NOMO-1 treated with dmso at 0.1 percent for 144 hours (cell line): ENCODE data around the gene MED8.
"Not testable (repeated sequence)": the region's sequence is repeated elsewhere in the genome, so short reads cannot be mapped to it uniquely, and the experiment has no call there.

Experiments used
- DNase-seq: peaks from one replicate; lab custom pipeline; 2025; ENCODE audit not compliant: unreplicated experiment; lab: John Stamatoyannopoulos, UW

Gene MED8

DNA sequence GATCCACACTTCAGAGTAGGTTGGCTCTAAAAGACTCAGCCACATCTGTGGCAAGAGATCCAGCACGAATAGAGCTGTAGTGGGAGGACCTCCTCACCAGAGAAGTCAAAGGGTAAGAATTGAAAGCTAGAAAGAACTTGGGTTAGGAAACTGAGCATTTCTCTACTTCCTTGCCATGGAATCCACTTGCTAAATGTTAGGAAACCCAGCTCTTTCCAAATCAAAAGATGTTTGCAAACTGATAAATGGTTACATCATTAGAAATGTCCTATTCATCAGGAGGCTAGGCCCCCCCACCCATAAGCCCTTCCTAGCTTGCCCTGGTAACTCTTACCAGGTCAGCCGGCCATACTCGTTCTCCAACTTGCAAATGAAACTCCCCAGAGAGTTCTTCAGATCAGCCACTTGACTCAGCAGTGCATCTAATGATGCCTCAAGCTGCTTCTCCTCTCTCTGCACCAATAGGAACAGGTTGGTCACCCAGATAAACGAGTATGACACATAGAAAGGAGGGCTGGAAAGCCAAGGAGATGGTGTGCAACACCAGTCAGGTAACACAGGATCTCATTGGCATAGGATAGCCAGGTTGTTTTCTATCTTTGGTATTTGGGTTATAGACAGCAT, 1.5 kb downstream of the MED8 start:
- DNase-seq, result no peak

DNA sequence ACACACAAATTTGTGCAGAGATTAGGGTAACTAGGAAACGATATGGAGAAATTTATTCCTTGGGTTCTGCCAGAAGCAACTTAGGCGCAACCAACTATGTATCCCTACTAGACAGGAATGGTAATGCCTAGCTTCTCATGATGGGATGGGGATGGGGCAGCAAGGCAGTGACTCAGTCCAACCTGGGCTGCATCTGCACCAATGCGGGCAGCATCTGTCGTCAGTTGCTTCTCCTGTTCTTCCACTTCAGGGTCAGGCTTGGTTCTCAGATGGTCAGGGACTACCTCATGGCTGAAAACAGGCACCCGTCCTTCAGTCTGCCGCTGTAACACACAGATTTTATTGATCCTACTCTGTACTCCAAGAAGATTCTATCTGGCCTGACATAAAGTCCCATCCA, 2.9 kb downstream of the MED8 start:
- no peak for DNase-seq

DNA sequence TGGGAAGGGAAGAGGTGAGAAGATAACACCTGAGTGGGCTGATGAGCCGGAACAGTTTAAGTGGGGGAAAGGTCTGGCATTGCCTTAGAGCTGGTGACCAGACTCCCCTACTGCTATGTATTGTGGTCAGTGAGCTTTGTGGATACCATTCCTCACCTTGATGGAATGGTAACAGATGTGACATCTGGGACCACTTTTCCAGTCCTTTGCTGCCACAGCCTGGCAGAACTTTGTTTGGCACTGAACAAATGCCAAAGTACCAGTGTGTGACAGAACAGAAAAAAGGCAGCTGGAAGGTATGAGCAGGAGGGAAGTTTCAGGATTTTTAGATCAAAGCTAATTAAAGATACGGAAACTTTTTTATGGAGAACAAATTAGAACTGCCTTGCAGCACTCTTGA, 6.2 kb downstream of the MED8 start:
- no peak for DNase-seq

DNA sequence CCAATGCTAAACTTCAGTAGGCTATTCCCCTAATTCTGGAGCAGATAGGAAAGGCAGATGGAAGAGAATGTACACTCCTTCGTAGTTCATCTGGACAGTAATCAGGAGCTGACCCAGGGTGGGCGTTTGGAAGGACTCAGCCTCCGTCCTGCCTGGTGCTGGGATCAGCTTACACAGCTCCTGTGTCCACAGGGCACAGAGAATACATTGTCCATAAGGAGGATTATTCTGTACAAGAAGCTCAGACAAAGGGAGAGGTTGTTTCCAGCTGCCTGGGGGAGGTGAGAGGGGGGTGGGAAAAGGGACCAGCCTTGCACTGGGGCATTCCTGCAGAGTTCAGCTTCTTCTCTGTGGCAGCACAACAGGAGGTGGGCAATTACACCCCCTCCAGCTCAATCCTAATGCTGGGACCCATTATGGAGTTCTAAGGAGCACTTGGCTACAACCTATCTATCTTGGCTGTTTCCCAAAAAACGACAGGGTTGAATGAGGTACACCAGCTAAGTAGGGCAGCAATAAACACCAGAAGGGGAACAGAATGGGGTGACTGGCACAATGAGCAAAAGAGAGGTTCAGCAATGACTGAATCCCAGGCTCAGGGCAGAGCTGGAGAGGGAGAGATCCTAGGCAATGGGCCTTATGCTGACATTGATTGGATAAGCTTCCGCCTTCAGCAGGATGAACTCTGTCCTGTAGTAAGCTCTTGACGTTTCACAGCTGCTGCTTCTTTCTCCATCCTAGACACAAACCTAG, 7.4 kb downstream of the MED8 start:
- DNase-seq, result no peak

DNA sequence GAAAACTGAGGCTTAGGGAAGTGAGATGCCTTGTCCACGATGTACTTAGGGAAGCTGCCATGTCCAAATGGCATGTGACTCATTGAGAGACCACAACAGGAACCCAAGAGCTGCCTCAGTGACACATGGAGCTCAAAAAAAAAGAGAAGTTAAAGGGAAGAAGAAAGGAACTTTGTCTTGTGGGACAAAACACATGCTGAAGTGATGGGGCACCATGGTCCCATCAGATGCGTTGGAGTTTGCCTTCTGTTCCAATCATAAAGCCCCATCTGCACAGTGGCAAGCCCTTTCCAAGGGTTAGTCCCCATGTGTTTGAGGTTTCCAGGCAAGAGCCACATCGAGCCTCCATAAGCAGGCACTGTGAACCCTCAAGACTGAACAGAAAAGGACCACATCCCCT, 8.0 kb downstream of the MED8 start:
- DNase-seq, result peak; percentile 41

DNA sequence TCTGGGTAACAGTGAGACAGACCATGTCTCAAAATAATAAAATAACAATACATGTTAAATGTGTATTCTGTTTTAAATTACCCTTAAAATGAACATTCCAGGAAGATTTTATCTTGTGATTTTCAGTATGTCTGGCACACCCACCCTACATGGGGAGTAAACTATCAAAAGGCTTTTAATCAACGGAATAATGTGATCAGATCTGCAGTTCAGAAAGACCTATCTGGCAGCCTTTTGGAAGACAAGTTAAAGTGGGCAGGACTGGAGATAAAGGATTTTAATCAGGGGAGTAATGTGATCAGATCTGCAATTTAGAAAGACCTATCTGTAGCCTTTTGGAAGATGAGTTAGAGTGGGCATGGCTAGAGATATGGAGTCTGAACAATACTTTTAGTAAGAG, 10.1 kb downstream of the MED8 start:
- no peak for DNase-seq

DNA sequence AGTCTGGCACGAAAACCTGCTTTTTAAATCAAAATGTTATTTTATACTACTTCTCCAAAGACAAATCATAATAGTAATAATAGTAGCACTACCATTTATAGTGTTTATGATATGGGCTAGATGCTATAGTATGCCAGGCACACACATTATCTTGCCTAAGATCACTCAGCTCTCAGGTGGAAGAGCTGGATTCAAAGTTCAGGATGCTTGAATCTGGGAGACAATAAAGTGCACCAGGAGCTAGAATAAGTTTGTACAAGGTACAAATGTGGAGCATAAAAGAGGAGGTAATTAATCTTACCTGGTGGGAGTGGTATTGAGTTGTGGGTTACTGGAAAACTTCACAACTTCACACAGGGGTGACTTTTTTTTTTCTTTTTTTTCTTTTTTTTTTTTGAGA, 11.8 kb downstream of the MED8 start:
- DNase-seq, result no peak

DNA sequence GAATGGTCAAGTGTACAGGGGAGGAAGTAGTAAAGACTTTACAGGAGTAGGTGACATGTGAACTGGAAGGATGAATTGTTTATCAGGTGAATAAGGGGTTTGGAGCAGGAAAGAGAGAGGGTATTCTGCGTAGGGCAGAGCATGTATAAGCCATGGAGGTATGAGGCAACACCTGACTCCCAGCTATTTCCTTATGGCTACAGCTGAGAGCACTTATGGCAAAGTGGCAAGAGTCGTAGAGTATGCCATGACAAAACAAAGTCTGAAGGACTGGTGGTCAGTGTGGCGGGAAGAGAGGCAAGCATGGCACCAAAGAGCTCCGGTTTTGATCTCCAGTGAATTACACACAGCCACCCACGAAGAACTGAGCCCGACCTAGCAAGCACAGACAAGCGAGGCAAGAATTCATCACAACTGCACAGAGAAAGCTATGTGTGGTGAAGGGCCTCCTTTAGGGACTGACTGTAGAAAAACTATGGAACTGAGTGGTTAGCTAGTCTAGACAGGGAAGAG, 12.8 kb downstream of the MED8 start:
- no peak for DNase-seq

DNA sequence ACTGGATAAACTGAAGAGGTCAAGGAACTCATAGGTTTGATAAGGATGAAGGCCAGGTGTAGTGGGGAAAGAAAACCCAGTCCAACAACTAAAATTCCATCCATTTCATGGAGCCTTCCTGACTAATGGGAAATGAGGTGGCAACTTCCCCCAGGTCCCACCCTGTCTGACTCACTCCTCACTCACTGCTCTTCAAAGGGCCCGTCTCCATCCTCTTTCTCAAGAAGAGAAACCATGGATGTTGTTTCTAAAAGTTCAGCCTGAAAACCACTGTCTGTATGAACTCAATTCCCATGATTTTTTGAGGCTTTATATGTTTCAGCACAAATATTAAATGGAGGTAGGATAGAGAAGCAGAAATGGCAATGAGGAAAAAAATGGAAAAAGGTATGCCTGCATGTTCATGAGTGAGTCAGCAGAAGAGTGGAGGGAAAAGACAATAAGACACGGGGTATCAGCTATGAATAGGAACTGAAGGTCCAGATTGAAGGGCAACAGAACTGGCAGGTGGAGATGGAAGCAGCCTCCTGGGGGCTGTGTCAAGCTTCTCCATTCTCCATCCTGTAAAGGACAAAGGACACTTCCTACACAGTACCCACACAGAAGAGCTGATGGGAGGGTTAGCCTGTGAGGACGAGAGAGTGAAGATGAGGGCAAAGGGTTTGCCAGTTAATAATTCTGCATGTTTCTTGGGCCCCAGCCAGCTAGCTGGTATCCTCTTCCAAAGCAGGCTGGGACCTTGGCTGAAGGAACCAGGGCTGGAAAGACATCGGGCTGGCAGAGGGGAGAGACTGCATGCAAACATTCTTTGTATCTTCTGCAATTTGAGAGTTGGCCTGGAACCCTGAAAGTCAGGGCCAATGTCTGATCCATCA, 16.3 kb downstream of the MED8 start:
- no peak for DNase-seq

DNA sequence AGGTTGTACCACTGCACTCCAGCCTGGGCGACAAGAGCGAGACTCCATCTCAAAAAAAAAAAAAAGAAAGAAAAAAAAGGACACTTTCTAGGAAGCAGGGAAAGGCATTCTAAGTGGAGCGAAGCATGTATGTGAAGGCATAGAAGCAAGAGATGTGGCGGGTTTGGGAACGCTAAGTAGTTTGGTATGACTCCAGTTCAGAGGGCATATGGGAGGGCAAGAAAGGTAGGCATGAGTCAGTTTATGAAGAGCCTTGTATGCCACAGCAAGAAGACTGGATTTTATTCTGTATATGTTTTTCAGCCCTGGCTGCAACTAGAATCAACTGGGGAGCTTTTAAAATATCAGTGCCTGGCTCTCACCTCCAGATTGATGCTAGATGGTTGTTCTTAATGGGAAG, 17.4 kb downstream of the MED8 start:
- no peak for DNase-seq

DNA sequence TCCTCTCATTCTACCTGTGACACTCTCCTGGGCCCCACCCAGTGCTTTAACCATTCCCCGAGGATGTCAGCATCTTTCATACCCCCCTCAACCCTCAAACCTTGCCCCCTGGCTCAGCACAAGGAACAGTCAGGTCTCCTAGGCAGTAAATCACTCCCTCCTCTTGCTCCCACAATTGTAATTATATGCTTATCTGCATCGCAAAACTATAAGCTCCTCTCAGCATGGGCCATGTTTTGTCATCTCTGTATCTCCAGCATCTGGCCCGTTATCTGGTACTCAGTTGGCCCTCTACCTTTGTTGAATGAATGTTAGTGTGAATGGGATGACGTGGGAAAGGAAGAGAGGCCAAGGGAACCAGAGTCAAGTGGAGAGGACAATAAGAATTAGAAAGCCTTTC, 19.0 kb downstream of the MED8 start:
- DNase-seq, result no peak

DNA sequence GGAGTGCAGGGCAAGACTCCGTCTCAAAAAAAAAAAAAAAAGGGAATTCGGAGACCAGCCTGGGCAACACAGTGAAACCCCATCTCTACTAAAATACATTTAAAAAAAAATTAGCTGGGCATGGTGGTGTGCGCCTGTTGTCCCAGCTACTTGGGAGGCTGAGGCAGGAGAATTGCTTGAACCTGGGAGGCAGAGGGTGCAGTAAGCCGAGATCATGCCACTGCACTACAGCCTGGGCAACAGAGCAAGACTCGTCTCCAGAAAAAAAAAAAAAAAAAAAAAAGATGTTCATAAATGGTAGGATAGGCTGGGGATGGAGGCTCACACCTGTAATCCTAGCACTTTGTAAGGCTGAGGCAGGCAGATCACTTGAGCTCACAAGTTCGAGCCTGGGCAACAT, 19.8 kb downstream of the MED8 start:
- DNase-seq, result not testable (repeated sequence)

DNA sequence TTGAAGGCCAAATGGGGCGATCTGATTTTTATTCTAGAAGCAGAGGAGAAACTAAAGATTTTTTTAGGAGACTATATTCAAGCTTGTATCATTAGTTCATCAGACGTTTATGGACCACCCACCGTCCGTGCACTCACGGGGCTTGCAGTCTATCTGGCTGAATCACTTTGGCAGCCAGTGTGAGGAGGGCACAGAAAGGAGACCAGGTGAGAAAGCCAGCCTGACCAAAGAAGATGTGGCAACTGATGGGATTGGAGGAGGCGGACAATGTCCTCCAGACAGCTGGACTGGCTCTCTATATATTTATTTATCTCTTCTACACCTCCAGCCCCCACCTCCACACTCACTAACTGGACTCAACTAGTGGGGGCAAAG, 21.0 kb downstream of the MED8 start:
- DNase-seq, result no peak

DNA sequence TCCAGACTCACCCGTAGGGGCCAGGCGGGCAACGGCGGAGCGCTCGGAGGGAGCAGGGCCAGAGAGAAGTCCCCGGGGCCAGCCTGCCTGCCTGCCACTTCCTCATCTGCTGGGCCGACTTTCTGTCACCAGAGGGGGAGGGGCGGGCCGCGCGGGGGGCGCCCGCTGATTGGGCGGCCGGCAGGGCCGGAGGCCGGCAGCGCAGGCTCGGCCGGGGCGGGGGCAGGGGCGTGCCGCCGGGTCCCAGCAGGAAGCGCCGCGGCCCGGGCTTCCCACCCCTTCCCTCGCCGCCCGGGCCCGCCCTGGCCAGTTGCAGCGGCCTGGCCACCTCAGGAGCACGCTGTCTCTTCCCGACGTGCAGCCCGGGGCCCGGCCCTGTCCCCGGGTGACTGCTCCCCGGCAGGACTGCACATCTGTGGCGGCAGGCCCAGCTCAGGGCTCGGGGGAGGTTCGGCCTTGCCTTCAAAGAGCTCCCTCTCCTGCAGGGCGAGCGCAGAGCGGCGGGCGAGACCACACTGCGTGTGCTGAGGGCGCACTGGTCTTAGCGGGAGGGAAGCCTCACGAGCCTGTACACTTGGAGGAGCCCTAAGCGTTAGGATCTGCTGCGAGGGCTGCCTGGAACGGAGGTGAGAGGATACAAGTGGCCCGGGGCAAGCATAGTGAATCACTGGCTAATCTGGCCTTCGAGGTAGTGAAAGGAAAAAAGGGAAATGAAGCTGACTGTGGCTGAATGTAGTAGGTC, 21.5 kb downstream of the MED8 start, which contains the start of gene ELOVL1:
ELOVL1 (minus strand) TSS at position 108 of the 742 bp plus-strand sequence. CDS start 2,402 bp downstream, outside the sequence.
- DNase-seq, result peak; percentile 89

DNA sequence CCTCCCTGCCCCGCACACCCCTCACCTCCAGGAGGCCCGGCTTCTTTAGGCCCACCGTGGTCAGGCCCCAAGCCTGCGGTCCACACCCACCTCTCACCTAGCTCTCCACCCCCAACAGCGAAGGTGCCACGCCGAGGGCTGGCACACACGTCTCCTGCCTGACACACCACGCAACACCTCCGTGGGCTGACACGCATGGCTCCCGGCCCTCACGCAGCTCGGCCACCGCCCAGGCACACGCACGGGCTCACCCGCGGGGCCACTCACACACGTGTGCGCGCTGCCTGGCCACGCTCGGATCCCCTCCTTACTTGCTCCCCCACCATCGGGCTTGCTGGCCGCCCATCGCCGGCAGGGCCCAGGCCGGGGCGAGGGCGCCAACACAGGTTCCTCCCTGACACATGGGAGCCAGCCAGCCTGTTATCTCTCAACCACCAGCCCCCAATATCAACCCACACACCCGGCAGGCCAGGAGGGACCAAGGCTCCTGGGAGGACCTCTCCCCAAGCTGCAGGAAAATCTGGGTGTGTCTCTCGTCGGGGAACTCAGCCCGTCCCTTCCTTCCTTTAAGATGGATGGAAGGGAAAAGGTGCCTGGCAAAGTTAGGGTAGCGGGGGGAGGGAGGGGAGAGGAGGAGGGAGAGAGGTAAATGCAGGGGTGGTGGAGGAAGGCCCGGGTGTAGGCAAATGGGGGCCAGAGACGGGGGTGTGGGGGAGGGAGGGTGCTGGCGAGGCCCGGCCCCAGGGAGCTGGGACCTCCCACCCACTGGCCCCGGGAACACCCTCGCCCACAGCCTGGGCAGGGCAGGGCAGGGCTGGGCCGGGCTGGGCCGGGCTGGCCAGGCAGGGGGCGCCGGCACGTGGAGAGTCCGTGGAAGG, 22.3 kb downstream of the MED8 start:
- DNase-seq, result no peak

DNA sequence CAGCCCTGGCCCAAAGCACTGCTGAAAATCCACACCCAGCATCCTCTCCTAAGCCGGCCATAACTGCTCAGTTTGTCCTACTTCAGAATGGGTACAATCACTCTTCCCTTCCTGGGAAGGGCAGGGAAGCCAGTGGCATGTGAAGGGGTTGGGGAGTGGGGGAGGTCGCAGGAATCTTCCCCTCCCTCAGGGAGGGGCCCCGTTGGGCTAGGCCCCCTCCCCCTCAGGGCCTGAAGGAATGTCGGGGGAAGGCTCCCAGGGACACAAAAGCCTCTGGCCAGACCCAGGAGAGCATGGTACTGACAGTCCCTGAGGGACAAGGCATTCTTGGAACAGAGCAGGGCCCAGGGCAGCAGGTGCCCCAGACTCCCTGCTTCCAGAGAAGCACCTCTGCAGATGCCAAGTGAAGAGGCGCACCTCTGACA, 23.0 kb downstream of the MED8 start:
- no peak for DNase-seq

DNA sequence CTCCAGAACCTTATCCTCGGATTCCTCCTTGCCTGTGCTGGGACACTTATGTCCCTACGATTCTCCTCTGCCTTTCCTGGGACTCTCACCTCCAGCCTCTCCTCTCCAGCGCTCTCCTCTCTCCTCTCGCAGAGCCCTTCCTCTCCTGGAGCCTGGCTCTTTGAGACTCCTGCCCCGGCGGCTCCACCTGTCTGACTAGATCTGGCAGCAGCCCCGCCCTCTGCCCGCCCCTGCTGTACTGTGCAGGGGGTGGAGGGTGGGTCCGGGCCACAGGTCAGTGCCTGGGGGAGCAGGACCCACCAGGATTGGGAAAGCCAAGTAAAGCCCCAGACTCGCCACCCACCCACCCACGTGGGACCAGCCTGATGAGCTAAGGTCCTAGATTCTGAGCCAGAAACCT, 23.4 kb downstream of the MED8 start:
- no peak for DNase-seq

DNA sequence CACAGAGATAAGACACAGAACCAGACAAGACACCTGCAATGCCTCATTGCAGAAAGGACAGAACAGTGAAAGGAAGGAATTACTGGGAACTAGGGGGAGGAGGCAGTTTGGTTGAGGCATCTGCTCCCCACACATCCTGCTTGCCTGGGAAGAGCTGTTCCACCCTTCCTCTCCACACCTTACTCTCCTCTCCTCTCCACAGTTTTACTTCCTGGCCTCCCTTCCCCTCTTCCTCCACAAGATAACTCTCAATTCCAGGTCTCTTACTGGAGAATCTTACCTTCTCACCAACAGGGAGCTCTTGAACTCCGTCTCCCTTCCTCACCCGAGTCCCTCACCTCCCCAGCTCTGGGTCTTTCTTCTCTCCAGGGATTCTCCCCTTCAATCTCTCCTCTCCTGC, 23.9 kb downstream of the MED8 start:
- no peak for DNase-seq

DNA sequence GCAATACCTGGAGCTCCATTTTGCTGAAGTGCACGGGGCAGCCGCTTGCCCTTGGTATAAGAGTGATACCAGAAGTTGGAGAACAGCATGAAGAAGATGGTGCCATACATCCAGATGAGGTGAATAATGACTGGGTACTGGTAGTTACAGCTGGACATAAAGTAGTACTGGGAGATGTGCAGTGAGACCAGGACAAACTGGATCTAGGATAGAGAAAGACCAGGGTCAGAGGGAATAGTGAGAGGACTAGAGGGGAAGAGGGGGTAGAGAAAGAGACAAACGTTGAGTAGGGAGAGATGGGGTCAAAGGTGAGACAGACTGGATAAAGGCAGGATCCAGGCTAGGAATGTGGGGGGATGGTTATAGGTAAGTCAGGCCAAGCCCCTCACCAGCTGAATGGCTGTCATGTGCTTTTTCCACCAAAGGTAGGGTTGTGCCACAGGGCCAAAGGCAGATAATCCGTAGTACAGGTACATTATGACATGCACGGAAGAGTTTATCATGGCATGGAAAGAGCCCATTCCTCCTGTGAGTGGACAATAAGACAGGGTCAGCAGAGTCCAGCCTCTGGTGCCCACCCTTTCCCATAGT, 25.6 kb downstream of the MED8 start:
- DNase-seq, result no peak
